Measurements from ENCODE around the gene DDX54. TPM values are rescaled to one million over a fixed set of nuclear protein-coding genes. Genes with fewer than 3 reads are reported as not detected.
"Not testable (repeated sequence)": the region's sequence is repeated elsewhere in the genome, so short reads cannot be mapped to it uniquely, and the experiment has no call there.

Gene DDX54
- total RNA-seq, 1 donor from 2014 or later = 15.4 TPM

DNA sequence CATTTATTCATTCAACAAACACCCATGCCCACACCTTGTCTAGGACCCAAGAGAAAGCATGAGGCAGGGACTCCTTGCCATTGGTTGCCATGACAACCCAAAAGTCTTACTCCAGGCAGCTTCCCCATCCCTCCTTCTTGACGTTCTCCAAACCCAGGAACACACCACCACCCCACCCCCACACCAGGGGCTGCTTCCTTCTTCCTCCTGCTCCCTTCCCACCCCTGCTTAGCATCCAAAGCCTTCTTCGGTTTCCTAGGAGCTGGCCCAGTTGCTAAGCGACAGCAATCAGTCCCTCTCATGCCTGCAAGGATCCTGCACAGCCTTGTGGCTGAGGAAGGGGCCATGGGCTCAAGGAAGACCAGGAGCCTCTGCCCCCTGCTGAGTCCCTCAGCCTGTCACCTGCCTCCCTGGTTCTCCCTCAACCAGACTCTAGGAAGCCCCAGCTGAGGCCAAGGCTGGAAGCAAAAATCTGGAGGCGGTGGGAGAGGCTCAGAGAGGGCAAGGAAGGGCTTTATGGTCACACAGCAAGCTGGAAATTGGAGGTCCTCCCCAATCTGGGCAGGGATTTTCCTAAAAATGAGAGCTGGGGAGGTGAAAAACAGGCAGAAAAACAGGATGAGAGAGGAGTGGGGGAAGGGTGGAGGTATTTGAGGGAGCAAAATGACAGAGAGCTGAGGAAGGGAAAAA, 65.2 kb downstream of the DDX54 start:
- DNase-seq = no peak

DNA sequence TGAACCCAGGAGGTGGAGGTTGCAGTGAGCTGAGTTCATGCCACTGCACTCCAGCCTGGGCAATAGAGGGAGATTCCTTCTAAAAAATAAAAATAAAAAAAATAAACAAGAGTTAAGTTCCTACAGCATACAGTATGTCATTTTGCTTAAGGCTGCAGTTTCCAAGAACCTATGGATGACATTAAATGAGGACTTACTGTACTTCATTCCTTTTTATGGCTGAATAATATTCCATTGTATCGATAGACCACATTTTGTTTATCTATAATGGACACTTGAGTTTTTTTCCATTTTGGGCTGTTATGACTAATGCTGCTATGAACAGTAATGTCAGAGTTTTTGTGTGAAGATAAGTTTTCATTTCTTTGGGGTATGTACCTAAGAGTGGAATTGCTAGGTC, 67.1 kb downstream of the DDX54 start:
- DNase-seq = no peak

DNA sequence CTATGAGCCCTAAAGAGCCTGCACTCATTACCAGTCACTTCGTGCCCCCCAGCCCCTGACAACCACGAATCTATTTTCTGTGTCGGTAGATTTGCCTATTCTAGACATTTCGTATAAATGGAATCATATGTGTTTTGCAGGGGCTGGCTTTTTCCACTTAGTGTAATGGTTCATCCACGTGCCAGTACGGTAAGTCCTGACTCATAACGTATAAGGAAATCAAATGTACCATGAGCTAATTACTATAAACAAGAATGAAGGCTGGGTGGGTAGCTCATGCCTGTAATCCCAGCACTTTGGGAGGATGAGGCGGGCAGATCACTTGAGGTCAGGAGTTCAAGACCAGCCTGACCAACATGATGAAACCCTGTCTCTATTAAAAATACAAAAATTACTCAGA, 67.6 kb downstream of the DDX54 start:
- not testable (repeated sequence) for DNase-seq

DNA sequence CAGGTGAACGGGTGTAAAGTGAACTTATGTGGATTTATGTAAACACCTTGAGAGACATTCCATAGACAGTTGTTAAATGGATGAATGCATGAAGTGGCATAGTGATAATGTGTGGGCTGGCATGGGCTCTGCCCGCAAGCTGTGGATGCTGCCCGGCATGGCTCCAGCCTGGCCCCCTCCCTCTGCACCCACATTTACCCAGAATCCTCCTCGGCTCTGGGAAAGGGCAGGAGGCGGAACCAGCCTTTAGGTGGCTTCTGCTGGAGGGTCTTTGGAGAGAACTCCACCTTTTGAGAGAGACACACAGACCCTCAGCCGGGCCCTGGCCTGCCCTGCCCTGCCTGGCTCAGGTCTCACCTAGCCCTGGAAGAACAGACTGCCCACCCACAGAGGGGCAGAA, 68.4 kb downstream of the DDX54 start:
- DNase-seq = no peak

DNA sequence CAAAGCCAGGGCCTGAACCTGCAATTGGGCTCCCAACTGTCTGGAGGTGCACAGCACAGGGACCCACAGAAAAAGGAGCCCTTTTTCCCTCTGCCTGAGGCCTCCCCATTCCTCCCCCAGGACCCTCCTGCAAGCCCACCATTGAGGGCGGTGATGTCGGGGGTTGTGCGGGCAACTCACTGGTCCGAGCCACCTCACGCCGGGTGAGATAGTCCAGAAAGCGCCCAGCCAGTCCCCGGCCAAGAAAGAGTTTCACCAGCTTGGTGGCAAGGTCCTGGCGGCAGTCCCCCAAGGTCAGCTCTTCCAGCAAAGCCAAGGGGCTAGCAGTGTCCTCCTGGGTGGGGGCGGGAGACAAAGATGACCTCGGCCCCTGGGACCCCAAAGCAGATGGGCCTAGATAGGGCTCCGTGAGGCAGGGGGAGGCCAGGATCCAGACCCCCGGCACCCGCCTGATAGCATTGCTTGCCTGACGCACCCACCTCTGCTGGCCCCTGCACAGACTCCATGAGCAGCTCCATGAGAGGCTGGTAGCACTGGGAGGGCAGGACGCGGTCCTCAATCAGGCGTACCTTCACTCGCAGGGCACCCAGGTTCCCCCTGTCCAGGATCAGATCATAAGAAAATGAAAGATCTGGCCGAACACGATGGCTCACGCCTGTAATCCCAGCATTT, 69.7 kb downstream of the DDX54 start:
- no peak for DNase-seq

DNA sequence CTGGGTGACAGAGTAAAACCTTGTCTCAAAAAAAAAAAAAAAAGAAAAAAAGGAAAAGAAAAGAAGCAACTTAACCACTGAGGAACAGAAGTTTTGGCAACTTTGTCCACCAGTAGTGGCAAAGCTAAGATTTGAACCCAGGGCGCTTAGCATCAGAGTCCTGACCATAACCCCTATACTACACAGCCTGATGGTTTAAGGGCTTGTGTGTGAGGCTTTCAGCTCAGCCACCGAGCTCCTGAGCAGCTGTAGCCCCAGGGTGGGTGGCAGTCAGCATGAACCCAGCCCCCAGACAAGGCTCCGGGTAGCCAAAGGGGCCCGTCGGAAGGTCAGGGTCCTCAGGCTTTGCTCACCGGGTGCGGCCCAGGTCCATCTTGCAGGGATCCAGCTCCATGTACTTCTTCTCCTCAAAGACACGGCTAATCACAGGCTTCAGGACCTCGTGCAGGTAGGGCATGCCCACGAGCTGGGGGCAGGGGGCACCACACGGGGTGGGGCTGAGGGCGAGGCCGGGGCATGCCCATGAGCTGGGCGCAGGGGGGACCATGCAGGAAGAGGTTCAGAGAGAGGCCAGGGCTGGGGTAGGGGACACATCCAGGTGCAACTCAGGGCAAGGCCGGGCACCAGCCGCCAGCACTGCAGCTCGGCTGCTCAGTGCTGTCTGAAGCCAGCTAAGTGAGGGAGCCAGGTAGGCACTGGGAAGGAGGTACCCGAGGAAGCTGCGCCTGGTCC, 70.7 kb downstream of the DDX54 start:
- DNase-seq = no peak

DNA sequence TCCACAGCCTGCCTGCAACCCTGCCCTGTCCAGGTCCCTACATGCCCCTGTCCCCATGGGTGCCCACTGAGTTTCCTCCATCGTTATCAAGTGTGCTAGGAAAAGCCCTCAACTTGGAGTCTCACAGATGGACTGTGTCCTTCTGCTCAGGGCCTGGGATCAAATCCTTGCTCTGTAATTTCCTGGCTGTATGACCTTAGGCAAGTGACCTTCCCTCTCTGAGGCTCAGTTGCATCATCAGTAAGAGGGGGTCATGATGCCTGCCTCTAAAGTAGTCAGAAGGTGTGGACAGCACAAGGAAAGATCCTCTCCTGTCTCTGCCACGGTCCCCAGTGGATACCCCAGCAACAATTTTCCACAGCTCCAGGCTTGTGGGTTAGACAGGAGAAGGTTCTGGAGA, 71.9 kb downstream of the DDX54 start:
- no peak for DNase-seq

DNA sequence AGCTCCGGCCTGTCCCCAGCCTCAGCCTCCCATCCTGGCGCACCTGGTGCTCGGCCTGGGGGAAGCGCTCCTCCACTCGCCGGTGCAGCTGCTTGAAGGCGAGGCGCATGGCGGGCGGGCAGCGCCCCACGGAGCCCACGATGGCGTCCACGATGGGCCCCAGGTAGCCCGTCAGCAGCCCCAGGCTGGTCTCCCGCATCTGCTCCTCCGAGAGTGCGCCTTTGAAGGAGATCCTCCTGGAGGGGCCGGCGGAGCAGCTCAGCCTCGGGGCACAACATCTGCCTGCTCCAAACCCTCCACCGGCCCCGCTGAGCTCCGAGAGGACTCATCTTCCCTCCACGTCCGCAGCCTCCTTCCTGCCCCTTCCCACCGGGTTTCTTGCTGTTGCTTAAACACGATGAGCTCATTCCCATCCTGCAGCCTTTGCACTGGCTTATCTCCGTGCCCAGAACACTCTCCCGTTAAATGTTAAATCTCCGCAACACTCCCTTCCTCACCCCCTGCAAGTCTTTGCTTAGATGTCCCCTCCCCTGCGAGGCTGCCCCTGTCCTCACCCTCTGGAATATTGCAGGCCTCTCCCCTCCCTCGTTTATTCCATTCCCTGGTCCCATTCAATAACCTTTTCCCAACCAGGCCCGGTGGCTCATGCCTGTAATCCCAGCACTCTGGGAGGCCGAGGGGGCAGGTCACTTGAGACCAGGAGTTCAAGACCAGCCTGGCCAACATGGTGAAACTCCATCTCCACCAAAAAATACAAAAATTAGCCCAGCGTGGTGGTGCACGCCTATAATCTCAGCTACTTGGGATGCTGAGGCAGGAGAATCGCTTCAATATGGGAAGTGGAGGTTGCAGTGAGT, 73.0 kb downstream of the DDX54 start:
- DNase-seq = no peak

DNA sequence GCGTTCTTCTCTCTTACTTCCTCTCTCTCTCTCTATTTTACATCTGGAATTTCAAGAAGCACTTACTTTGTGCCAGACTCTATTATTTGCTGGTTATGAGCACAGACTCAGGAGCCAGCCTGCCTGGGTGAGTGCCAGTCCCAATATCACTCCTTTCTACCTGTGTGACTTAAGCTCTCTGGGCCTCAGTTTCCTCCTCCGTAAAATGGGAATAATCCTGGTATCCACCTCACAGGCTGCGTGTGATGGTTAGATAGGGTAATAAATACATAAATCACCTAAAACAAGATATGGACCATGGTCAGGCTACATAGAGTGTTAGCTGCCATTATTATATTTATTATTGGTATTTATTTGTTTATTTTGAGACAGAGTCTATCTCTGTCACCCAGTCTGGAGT, 74.0 kb downstream of the DDX54 start:
- DNase-seq = no peak

DNA sequence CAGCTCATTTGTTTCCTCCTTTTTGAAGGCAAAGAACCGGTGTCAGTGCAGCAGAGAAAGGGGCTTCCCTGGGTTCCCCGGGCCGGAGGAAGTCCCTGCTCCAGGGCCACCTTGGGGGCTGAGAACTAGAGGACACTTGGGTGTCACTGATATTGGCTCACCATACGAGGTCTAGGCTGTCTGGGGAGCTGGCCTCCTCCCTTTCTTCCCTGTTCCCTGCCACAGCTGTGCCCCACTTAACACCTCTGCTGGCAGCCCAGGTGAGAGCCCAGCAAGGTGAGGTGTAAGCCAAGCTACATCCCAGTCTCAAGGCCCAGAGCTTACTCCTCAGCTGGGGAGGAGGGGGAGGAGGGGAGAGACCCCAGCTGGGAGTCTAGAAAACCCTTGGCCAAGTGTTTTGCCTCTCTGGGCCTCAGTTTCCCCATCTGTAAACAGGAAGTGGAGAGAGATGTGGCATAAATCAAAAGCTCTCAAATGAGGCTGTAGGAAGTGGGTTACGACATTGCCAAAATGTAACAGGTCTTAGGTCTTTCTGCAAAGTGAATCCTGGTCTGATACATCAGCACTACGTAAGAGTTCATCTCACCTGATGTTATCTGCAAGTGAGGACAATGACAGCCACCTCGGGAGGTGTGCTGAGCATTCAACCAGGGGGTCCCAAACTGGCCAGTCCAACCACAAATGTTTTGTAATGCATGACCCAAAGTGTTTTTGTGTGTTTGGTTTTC, 75.2 kb downstream of the DDX54 start:
- DNase-seq = no peak

DNA sequence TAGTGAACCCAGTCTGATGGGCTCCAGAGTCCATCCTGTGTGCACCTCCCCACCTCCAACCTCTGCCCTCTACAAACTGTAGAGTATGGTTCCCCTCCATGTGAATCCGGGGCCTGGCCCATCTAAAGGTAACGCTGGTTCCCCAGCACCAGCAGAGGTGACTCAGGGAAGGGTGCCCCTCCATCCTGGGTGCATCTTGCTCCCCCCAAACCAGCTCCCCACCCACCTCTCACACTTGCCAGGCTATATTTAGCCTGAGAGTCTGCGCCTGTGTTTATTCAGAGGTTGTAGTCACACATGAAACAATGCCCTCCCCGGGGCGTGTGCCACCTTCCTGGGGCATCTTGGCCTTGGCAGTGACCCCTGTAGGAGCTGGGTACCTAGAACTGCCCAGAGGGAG, 75.9 kb downstream of the DDX54 start:
- DNase-seq = no peak

DNA sequence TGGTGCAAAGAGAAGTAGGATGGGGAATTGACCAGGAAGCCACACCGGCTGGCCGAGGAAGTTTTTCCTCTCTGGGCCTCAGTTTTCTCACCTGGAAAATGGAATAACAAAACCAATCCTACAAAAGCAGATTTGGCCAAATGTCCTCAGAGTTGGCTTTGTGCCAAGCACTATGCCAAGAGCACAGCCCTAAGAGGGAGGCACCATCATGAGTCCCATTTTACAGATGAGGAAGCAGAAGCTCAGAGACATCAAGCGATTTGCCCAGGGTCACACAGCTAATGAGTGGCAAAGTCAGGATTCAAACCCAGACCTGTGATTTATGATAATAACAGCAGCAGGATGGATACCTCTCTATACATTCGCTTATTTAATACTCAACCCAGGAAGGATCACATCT, 77.0 kb downstream of the DDX54 start:
- DNase-seq = no peak

Small RNAs within 50 kb of the gene (small RNA-seq; reads per million reads assigned to genes)
- not detected for gene MIR7106 (ENCODE audit: low replicate concordance)
- gene RF00019 (ENCODE audit: low replicate concordance) = not detected

Other genes with a start within 250 kb of the DDX54 start
- gene OAS3, start 247.0 kb downstream of the DDX54 start, total RNA-seq = 7.6 TPM
- 2.2 TPM for gene OAS2, start 207.0 kb downstream of the DDX54 start, total RNA-seq
- gene DTX1, start 128.7 kb downstream of the DDX54 start, total RNA-seq = 9.0 TPM
- 8.1 TPM for gene RASAL1, start 49.7 kb downstream of the DDX54 start, total RNA-seq
- gene CFAP73, start 35.8 kb downstream of the DDX54 start, total RNA-seq = not detected
- 5.3 TPM for gene RITA1, start 243 bp upstream of the DDX54 start, total RNA-seq
- gene TPCN1, start 36.0 kb upstream of the DDX54 start, total RNA-seq = 19.0 TPM
- 14.1 TPM for gene SLC8B1, start 149.6 kb upstream of the DDX54 start, total RNA-seq
- 11.1 TPM for gene PLBD2, start 173.1 kb upstream of the DDX54 start, total RNA-seq
- gene SDS, start 218.4 kb upstream of the DDX54 start, total RNA-seq = not detected
- gene SDSL, start 236.9 kb upstream of the DDX54 start, total RNA-seq = 2.6 TPM

Data from skin of body (tissue), 3 donors.